ENCODE results near the gene IL31.

IL31 gene

GRCh38 chr12:122174155-122174845, at the start of gene IL31:
Gene IL31, minus strand, starts transcription at chr12:122174221. Its CDS starts 49 bp downstream, at chr12:122174172.
- no peak for DNase-seq (ENCODE audit: extremely low read depth, low read depth)
- TF ChIP-seq, protein P1, sequence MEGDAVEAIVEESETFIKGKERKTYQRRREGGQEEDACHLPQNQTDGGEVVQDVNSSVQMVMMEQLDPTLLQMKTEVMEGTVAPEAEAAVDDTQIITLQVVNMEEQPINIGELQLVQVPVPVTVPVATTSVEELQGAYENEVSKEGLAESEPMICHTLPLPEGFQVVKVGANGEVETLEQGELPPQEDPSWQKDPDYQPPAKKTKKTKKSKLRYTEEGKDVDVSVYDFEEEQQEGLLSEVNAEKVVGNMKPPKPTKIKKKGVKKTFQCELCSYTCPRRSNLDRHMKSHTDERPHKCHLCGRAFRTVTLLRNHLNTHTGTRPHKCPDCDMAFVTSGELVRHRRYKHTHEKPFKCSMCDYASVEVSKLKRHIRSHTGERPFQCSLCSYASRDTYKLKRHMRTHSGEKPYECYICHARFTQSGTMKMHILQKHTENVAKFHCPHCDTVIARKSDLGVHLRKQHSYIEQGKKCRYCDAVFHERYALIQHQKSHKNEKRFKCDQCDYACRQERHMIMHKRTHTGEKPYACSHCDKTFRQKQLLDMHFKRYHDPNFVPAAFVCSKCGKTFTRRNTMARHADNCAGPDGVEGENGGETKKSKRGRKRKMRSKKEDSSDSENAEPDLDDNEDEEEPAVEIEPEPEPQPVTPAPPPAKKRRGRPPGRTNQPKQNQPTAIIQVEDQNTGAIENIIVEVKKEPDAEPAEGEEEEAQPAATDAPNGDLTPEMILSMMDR (IDR thresholded peaks at IDR 0.05; ENCODE audit: low read depth, low read length): no peak

DNA sequence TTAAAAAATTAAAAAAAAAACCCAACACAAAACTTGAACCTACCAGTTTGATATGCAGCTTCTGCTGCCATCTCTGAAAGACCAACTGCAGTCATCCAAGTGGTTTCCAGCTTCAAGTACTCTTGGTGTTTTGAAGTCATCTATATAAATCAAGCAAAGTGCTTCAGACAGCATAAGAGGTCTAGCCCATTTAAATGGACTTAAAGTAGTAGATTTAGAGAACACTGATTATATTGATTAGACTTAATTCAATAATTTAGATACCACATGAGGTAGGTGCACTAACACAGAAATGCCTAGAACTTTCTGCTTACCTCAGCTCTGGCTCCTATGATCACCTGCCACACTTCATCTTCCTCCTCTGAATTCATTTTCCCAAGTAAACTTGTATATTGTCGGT, 42.4 kb upstream of the IL31 start:
- DNase-seq (ENCODE audit: extremely low read depth, low read depth): no peak
- TF ChIP-seq, protein P1 (IDR thresholded peaks at IDR 0.05; ENCODE audit: low read depth, low read length): no peak

- DNase-seq (ENCODE audit: extremely low read depth, low read depth): no peak
- TF ChIP-seq, protein P1 (IDR thresholded peaks at IDR 0.05; ENCODE audit: low read depth, low read length): no peak
Observed at GRCh38 chr12:122215771-122216170, 41.8 kb upstream of the IL31 start.

DNA sequence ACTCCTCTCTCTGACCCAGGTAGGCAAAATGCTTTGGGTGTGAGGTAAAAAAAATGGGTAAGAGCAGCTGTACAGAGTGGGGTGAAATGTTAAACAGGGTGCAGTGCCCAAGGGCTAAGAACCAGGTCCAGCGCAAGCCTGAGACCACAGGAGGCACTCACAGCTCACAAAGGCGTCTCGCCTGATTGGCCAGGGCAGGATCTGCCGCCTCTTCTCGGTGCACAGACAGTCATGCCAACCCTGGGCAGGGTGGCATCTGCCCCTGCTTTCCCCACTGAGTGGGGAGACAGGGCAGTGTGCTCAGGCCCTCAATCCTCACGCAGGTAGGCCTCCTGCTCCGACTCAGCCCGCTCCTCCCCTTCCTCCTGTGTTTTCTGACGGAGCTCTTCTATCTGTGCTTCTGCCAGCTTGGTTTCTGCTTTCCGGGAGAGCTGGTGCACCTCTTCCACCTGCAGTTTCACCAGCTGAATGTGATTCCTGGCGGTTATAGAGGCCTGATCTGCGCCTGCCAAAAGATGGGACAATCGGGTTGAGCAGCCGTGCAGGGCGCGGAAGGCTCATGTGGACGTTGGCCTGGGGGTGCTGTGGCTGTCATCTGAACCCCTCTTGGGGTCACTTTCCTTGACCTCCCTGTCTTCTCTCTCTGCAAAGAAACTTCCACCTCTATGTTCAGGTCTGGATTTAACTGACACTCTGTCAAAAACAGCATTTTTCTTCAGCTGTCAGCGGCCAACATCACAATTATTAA, 34.2 kb upstream of the IL31 start:
- TF ChIP-seq, protein P1 (IDR thresholded peaks at IDR 0.05; ENCODE audit: low read depth, low read length): no peak
- DNase-seq (ENCODE audit: extremely low read depth, low read depth): no peak

- DNase-seq (ENCODE audit: extremely low read depth, low read depth): no peak
- TF ChIP-seq, protein P1 (IDR thresholded peaks at IDR 0.05; ENCODE audit: low read depth, low read length): no peak
Observed at GRCh38 chr12:122207391-122207790, 33.4 kb upstream of the IL31 start.

GRCh38 chr12:122206976-122207375, 33.0 kb upstream of the IL31 start:
- DNase-seq (ENCODE audit: extremely low read depth, low read depth): no peak
- TF ChIP-seq, protein P1 (IDR thresholded peaks at IDR 0.05; ENCODE audit: low read depth, low read length): no peak
